GM12865 (cell line): ENCODE results near the gene RAB8B.

ENCODE experiments used
- DNase-seq: peaks from one replicate; pipeline ENCODE4 v3.0.0; 2010; ENCODE audit warnings: low read depth
- H3K4me3 ChIP-seq: 2 replicates; pipeline ENCODE4 v1.5.1; 2011; ENCODE audit warnings: mild to moderate bottlenecking, low read depth, low read length, control low read depth
- CTCF ChIP-seq: IDR thresholded peaks from 2 replicates; pipeline ENCODE4 v1.5.1; 2011; ENCODE audit warnings: low read length, control low read depth, low read depth, inconsistent platforms; ENCODE audit not compliant: insufficient read depth; ENCODE audit errors: missing control alignments

The RAB8B gene

GRCh38 chr15:63226155-63226883, 36.9 kb downstream of the RAB8B start:
- DNase-seq: no peak
- no peak for TF ChIP-seq CTCF
- no peak overlapping the region for H3K4me3 ChIP-seq

GRCh38 chr15:63226966-63227401, 37.6 kb downstream of the RAB8B start:
- H3K4me3 ChIP-seq: no peak overlapping the region
- DNase-seq: no peak
- no peak for TF ChIP-seq CTCF

- H3K4me3 ChIP-seq: no peak overlapping the region
- TF ChIP-seq CTCF: no peak
Observed at GRCh38 chr15:63227689-63228088, 38.3 kb downstream of the RAB8B start.

GRCh38 chr15:63231206-63231605, 41.8 kb downstream of the RAB8B start:
- no peak for TF ChIP-seq CTCF
- H3K4me3 ChIP-seq: no peak overlapping the region
- DNase-seq: no peak

More at GRCh38 chr15:63227689-63228088, 38.3 kb downstream of the RAB8B start:
- DNase-seq: no peak

- no peak overlapping the region for H3K4me3 ChIP-seq
- DNase-seq: no peak
- TF ChIP-seq CTCF: no peak
Observed at GRCh38 chr15:63231706-63232105, 42.3 kb downstream of the RAB8B start.

GRCh38 chr15:63232405-63232804, 43.0 kb downstream of the RAB8B start:
- no peak for DNase-seq
- TF ChIP-seq CTCF: no peak

GRCh38 chr15:63232943-63233342, 43.5 kb downstream of the RAB8B start:
- no peak overlapping the region for H3K4me3 ChIP-seq
- DNase-seq: no peak
- TF ChIP-seq CTCF: no peak

More at GRCh38 chr15:63232405-63232804, 43.0 kb downstream of the RAB8B start:
- no peak overlapping the region for H3K4me3 ChIP-seq
